HG03159 (cell line): ENCODE results near the gene KMT2C.
"Not testable (repeated sequence)": the region's sequence is repeated elsewhere in the genome, so short reads cannot be mapped to it uniquely, and the experiment has no call there.

Experiments used
- ATAC-seq: cut with Tn5 transposase; IDR thresholded peaks from one replicate; pipeline ENCODE4 v1.9.1; 2021; ENCODE audit warnings: mild to moderate bottlenecking, moderate library complexity; ENCODE audit not compliant: unreplicated experiment

Gene KMT2C

GRCh38 chr7:152234421-152234820 lies 201.4 kb downstream of the KMT2C start:
- ATAC-seq = not testable (repeated sequence)

DNA sequence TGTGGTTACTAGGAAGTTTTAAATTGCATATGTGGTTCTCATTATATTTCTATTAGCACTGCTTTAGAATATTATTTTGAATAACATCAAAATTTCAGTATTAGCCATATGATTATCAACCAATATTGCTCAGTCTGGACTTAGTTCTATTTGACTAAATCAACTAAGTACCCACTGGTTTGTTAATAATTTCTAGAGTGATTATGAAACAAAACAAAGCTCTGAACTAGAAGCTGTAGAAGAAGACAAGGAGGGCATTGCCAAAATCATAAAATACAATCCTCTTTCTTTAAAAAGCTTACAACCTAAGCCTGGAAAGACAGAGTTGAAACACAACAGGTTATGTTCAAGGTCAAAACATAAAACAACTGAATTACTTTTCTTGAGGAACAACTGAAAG lies 204.7 kb downstream of the KMT2C start:
- ATAC-seq = no peak

DNA sequence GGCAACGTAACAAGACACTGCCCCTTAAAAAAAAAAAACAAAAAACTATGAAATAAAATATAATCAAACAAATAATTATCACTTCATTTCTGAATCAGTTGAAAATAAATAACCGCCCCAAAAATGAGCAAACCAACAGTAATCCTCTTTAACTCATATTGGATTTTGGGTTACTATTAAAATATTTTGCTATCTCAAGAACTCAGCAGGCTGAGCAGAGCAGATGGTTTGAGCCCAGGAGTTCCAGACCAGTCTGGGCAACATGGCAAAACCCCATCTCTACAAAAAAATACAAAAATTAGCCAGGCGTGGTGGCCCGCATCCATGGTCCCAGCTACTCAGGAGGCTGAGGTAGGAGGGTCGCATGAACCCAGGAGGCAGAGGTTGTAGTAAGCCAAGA lies 216.2 kb downstream of the KMT2C start:
- not testable (repeated sequence) for ATAC-seq

GRCh38 chr7:152208766-152209165 lies 227.0 kb downstream of the KMT2C start:
- not testable (repeated sequence) for ATAC-seq

GRCh38 chr7:152204417-152204816 lies 231.4 kb downstream of the KMT2C start:
- ATAC-seq = not testable (repeated sequence)

- no peak for ATAC-seq
These were observed 232.7 kb downstream of the KMT2C start for GRCh38 chr7:152203095-152203494.

DNA sequence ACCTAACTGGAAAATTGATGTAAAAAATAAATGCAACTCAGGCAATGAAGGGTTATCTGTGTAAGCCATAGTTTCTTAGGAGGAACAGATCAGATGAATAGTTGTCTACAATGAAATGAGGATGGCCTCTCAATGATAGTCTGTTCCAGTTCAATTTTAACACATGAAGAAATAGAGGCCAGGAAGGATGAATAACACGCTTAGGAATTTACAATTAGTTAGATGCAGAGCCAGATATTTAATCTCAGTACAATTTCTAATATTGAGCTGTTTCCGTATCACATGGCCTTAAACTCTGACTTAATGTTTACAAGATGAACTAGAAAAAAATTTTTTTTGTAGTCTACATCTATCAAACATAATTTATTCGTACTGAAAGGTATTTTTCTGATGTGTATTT lies 233.7 kb downstream of the KMT2C start:
- no peak for ATAC-seq

- ATAC-seq = no peak
These were observed 235.4 kb downstream of the KMT2C start for GRCh38 chr7:152200395-152200794.

DNA sequence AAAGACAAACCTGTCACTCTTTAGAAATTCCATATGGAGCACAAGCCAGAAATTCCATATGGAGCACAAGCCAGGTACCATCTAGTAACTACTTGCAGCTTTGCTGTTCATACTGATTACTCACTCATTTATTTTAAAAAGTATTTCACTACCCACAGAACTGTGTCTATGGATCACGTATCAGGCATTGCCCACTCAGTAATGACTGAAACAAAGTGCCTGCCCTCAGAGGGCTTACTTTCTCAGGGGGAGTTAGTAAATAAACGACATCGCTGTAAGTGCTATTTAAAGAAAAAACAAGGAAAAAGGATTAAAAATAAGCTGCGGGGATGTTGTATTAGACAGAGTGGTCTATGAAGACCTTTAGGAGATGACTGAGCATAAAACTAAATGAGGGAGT lies 239.4 kb downstream of the KMT2C start:
- ATAC-seq = no peak

GRCh38 chr7:152193880-152194279 lies 241.9 kb downstream of the KMT2C start:
- ATAC-seq = no peak

GRCh38 chr7:152189061-152189460 lies 246.7 kb downstream of the KMT2C start:
- ATAC-seq = no peak

DNA sequence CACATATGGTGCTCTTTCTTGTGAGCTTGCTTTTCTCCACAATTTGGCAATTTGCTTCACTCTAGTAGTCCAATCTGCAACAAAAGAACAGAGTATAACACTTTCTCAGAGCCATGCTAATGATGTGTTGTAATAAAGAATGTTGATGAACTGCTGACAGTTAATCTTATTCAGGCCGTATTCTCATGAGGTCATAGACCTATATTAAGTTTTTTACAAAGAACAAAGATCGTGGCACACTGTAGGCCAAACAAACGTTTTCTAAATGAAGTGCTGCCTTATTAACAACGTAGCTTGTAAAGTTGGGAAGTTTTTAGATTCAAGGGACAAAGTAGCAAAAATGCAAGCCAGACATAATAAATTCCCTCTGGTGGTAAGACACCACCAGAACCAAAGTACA lies 250.2 kb downstream of the KMT2C start:
- ATAC-seq = no peak

- ATAC-seq = no peak
These were observed 255.2 kb downstream of the KMT2C start for GRCh38 chr7:152180587-152180986.

GRCh38 chr7:152180048-152180447 lies 255.8 kb downstream of the KMT2C start:
- no peak for ATAC-seq

- no peak for ATAC-seq
These were observed 257.3 kb downstream of the KMT2C start for GRCh38 chr7:152178405-152179058.

- no peak for ATAC-seq
These were observed 258.0 kb downstream of the KMT2C start for GRCh38 chr7:152177681-152178404.

DNA sequence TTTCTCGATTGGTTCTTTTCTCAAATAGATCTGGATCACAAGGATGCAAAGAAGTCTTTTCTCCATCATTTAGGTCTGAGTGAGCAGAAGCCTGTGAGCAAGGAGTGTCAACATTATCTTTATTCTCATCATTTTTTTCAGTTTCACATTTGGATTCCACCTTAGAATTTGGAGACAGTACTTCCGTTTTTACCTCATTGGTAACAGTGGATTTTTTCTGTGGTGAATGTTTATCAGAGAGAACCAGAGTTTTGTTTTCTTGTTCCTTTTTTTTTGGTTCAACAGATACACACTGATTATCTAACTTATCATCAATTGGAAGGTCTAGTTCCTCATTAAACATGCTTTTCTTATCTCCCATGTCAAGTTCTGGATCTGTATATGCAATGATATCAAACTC lies 259.0 kb downstream of the KMT2C start:
- ATAC-seq = peak; percentile 59

GRCh38 chr7:152173372-152174070 lies 262.3 kb downstream of the KMT2C start:
- no peak for ATAC-seq

- ATAC-seq = no peak
These were observed 273.5 kb downstream of the KMT2C start for GRCh38 chr7:152162287-152162686.

DNA sequence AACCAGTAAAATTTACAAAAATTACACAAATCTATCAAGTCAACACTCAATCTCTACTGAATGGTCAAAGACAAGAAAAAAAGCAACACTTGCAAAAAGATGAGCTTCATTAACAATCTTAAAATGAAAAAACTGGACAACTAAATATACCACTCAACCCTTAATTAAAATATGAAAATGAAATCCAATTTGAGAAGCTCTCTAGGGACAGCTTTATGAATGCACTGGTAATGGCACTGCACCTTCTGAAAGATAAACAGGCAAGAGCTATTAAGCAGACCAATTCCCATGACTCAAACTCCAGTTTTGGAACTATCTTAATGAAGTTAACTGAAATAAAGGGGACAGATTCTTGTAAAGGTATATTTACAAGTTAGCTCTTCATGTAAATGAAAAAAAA lies 274.6 kb downstream of the KMT2C start:
- ATAC-seq = no peak

DNA sequence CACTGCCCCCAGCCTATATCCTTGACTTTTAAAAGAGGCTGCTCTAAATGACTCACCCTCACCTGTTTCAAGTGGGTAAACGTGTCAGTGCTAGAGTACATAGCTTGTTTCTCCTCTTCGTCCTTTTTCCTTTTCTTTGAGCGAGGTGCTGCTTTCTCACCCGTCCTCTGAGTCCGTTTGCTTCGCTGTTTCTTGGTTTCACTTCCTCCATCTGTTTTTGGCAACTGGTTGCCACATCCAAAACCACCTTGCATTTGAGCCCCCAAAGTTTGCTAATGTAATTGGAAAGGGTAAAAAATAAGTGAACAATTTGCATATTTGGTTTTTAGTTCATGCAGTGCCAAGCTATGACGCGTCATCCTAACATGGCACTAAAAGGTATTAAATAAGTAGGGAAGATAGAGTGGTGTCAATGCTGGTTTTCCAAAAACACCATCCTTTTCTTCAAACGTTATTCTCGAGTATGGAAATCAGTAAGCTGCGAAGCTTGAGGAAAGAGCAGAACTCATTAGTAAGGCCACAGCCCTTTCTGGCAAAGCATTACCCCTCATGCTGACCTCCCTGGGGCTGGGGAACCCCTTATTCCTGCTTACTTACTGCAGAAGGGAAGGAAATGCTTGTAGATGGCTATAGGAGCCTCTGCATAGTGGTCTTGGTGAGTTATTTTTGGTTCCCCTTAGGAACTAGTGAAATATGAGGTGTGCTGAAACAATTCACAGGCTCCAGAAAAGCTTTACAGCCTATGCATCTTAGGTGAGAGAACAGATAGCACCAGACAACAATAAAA lies 276.8 kb downstream of the KMT2C start:
- ATAC-seq = peak; percentile 90
